ENCODE measurements around the gene PDE4D.

DNA sequence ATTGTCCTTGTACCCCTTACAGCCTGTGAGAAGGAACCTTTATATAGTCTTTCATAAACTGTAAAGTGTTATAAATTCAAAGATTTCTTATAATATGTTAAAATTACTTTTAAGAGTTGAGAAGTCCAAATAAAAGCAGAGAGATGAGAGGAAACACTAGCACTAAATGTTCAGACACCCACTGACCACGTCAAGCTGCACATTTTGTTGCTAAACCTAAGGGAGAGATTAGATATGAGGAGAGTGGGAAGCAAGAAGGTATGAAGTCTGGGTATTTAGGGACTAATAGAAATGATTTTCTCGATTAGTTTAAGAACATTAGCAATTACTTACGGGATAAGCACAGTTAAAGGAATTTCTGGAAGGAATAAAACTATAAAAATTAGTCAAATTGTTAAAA is 803.8 kb downstream of the PDE4D start:
- TF ChIP-seq, protein P1, sequence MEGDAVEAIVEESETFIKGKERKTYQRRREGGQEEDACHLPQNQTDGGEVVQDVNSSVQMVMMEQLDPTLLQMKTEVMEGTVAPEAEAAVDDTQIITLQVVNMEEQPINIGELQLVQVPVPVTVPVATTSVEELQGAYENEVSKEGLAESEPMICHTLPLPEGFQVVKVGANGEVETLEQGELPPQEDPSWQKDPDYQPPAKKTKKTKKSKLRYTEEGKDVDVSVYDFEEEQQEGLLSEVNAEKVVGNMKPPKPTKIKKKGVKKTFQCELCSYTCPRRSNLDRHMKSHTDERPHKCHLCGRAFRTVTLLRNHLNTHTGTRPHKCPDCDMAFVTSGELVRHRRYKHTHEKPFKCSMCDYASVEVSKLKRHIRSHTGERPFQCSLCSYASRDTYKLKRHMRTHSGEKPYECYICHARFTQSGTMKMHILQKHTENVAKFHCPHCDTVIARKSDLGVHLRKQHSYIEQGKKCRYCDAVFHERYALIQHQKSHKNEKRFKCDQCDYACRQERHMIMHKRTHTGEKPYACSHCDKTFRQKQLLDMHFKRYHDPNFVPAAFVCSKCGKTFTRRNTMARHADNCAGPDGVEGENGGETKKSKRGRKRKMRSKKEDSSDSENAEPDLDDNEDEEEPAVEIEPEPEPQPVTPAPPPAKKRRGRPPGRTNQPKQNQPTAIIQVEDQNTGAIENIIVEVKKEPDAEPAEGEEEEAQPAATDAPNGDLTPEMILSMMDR (IDR thresholded peaks at IDR 0.05), result no peak
- TF ChIP-seq POLR2A (IDR thresholded peaks at IDR 0.05), result no peak

Data from esophagus squamous epithelium (tissue), 4 donors.